Osteocyte (in vitro differentiated cells): ENCODE measurements around the gene COL4A4. TPM values are rescaled to one million over a fixed set of nuclear protein-coding genes. Genes with fewer than 3 reads are reported as not detected.

ENCODE experiments used
- DNase-seq: peaks from one replicate; pipeline ENCODE4 v3.0.0; 2021; ENCODE audit warnings: mixed read lengths; ENCODE audit not compliant: unreplicated experiment; ENCODE audit errors: extremely low spot score
- H3K27ac Mint-ChIP-seq: one replicate; pipeline ENCODE4 v1.8.0; 2021; ENCODE audit warnings: mild to moderate bottlenecking, mixed read lengths; ENCODE audit not compliant: unreplicated experiment
- H3K27me3 Mint-ChIP-seq: one replicate; pipeline ENCODE4 v1.8.0; 2021; ENCODE audit warnings: mixed read lengths; ENCODE audit not compliant: unreplicated experiment
- H3K36me3 Mint-ChIP-seq: one replicate; pipeline ENCODE4 v1.8.0; 2021; ENCODE audit warnings: mixed read lengths; ENCODE audit not compliant: unreplicated experiment
- H3K4me1 Mint-ChIP-seq: one replicate; pipeline ENCODE4 v1.8.0; 2021; ENCODE audit warnings: mixed read lengths; ENCODE audit not compliant: unreplicated experiment
- H3K4me3 Mint-ChIP-seq: one replicate; pipeline ENCODE4 v1.8.0; 2021; ENCODE audit warnings: mild to moderate bottlenecking, moderate library complexity, mixed read lengths; ENCODE audit not compliant: unreplicated experiment
- H3K9me3 Mint-ChIP-seq: one replicate; pipeline ENCODE4 v1.8.0; 2021; ENCODE audit warnings: mixed read lengths; ENCODE audit not compliant: unreplicated experiment
- CTCF ChIP-seq: fragments of 200-600 bp; sonication (generic); IDR thresholded peaks from 2 replicates; pipeline ENCODE4 v1.5.0; 2021; ENCODE audit warnings: antibody characterized with exemption, mild to moderate bottlenecking, moderate library complexity
- long read RNA-seq: library from polyadenylated mRNA; unstranded; transcript quantifications from one replicate; pipeline ENCODE4 v2.0.0, GENCODE V29; 2021
- total RNA-seq: library from RNA; stranded (reverse); gene quantifications from 2 replicates; pipeline ENCODE4 v1.2.1, GENCODE V29; 2021

COL4A4 gene
- total RNA-seq = 1.3 and 2.0 TPM in 2 replicates
- long read RNA-seq, partial matches to known transcripts = 0 of 1 reads
- long read RNA-seq, other reads (novel, unspliced or antisense) = 1 of 1 reads

DNA sequence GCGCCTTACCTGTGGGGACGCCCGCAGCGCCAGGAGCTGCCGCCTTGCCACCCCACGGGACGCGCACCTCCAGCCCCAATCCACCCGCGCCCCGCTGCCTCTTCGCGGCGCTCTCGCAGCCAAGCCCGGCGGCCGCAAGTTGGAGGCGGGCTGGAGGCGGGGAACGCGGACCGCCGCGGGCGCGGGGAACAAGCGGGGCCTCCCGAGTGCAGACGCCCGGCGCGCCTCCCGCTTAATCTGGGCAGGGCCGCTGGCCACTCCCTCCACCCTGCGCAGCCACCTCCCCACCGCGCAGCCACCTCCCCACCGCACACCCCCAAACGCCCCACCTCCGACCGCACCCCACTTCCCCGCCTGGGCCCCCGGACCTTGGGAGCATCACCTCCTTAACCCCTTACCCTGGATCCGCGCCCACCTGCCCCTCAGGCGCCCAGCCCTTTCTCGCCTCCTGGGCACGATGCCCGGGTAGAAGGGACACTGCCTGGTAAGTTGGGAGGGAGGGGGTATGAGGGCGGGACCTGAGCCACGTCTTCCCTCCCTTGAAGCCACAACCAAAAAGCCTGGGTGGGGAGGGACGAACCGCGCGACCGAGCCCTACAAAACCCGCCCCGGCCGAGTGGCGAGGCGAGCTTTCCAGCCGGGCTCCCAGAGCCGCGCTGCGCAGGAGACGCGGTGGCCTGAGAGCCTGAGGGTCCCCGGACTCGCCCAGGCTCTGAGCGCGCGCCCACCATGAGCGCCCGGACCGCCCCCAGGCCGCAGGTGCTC is at the start of gene COL4A4, which contains the start of gene COL4A3:
COL4A4 (minus strand) TSS at position 208 of the 765 bp plus-strand sequence. CDS start 16,722 bp downstream, outside the sequence.
COL4A3 (plus strand) TSS at position 627 of the 765 bp plus-strand sequence; CDS start at position 730, 103 bp downstream.
- TF ChIP-seq CTCF = no peak
- peaks cover 11% of the 10 kb centered on the region for H3K9me3 Mint-ChIP-seq
- peaks cover 13% of the 10 kb centered on the region for H3K4me1 Mint-ChIP-seq
- peaks cover 65% of the 10 kb centered on the region for H3K27me3 Mint-ChIP-seq
- H3K36me3 Mint-ChIP-seq = no peaks in the 10 kb centered on the region
- peak within 1 kb of the TSS; percentile 72 for H3K4me3 Mint-ChIP-seq
- DNase-seq = no peak
- H3K27ac Mint-ChIP-seq = no peak within 1 kb of the TSS

DNA sequence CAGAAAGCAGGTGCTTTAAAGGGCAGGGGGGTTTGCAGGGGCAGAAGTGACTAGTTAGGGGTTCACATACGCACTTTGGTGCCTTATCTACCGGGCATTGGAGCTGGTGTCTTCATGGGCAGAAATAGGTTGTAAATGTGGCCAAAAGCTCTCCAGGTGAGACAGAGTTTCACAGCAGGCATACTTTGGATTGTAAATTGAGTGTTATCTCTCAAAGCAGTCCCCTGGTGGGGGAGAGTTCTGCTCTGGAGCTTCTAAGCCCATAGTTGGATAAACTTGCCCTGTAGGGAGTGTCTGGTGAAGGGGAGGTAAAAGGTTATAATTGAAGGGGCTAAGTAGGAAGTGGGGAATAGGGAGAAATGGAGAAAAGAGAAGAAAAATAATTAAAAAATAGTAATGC is 43.6 kb upstream of the COL4A4 start:
- H3K36me3 Mint-ChIP-seq = no peaks in the 10 kb centered on the region
- no peaks in the 10 kb centered on the region for H3K9me3 Mint-ChIP-seq
- no peak overlapping the region for H3K27ac Mint-ChIP-seq

GRCh38 chr2:227206406-227206805 is 42.4 kb upstream of the COL4A4 start:
- no peak for DNase-seq
- no peak for TF ChIP-seq CTCF
- no peak overlapping the region for H3K4me3 Mint-ChIP-seq
- H3K9me3 Mint-ChIP-seq = no peaks in the 10 kb centered on the region
- peaks cover 2% of the 10 kb centered on the region for H3K27me3 Mint-ChIP-seq
- H3K36me3 Mint-ChIP-seq = no peaks in the 10 kb centered on the region
- no peaks in the 10 kb centered on the region for H3K4me1 Mint-ChIP-seq
- no peak overlapping the region for H3K27ac Mint-ChIP-seq

More for the DNA sequence above, 43.6 kb upstream of the COL4A4 start:
- no peak overlapping the region for H3K4me3 Mint-ChIP-seq
- TF ChIP-seq CTCF = no peak
- DNase-seq = no peak
- H3K27me3 Mint-ChIP-seq = peaks cover 2% of the 10 kb centered on the region
- no peaks in the 10 kb centered on the region for H3K4me1 Mint-ChIP-seq

- Mint-ChIP-seq H3K27ac (no peak overlapping the region), H3K36me3 (no peaks in the 10 kb centered on the region), H3K4me3 (no peak overlapping the region), H3K4me1 (no peaks in the 10 kb centered on the region), H3K27me3 (peaks cover 2% of the 10 kb centered on the region), H3K9me3 (no peaks in the 10 kb centered on the region)
- no peak for DNase-seq
- no peak for TF ChIP-seq CTCF
Measured at GRCh38 chr2:227205701-227206100, 41.7 kb upstream of the COL4A4 start.

GRCh38 chr2:227204452-227204851 is 40.4 kb upstream of the COL4A4 start:
- H3K4me3 Mint-ChIP-seq = no peak overlapping the region

More at GRCh38 chr2:227204452-227204851, 40.4 kb upstream of the COL4A4 start:
- no peaks in the 10 kb centered on the region for H3K4me1 Mint-ChIP-seq
- H3K27ac Mint-ChIP-seq = no peak overlapping the region
- H3K27me3 Mint-ChIP-seq = peaks cover 6% of the 10 kb centered on the region
- no peak for DNase-seq
- no peaks in the 10 kb centered on the region for H3K36me3 Mint-ChIP-seq
- H3K9me3 Mint-ChIP-seq = no peaks in the 10 kb centered on the region
- no peak for TF ChIP-seq CTCF
